Body of pancreas (tissue), 4 donors: ENCODE data around the gene KRT84.

Experiments used
- POLR2A ChIP-seq, 3 donors: fragments of 450-650 bp; IDR thresholded peaks; one replicate each; pipeline ENCODE4 v1.6.1; 2016; ENCODE audit warnings: antibody characterized with exemption in 3 of 3, mild to moderate bottlenecking in 2 of 3
- TF ChIP-seq, protein P1 (sequence below), 7 experiments: fragments of 450-650 bp in 4 of 7; fragments of 200-600 bp in 3 of 7; sonication (generic) in 3 of 7; IDR thresholded peaks; one replicate each; pipeline ENCODE4 v1.5.1; 2016 to 2019; ENCODE audit warnings: antibody characterized with exemption in 7 of 7

DNA sequence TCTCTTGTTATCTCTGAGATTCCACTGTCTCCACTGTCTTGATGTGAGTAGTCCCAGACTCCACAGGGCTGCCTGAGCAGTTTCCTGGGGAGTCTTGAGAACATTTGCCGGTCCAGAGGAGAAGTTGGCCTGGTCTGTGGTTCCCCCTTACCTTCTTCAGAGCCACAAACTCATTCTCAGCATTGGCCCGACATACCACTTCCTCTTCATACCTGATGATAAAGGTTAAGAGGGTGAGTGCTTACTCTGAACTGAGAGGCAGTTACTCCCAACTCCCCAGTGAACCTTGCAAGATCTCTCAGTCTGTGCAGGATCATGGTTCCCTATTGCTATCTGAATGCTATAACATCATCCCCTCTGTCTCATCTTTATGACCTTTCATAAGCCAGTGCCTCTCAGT, 2.6 kb downstream of the KRT84 start:
- TF ChIP-seq, protein P1, sequence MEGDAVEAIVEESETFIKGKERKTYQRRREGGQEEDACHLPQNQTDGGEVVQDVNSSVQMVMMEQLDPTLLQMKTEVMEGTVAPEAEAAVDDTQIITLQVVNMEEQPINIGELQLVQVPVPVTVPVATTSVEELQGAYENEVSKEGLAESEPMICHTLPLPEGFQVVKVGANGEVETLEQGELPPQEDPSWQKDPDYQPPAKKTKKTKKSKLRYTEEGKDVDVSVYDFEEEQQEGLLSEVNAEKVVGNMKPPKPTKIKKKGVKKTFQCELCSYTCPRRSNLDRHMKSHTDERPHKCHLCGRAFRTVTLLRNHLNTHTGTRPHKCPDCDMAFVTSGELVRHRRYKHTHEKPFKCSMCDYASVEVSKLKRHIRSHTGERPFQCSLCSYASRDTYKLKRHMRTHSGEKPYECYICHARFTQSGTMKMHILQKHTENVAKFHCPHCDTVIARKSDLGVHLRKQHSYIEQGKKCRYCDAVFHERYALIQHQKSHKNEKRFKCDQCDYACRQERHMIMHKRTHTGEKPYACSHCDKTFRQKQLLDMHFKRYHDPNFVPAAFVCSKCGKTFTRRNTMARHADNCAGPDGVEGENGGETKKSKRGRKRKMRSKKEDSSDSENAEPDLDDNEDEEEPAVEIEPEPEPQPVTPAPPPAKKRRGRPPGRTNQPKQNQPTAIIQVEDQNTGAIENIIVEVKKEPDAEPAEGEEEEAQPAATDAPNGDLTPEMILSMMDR (IDR thresholded peaks at IDR 0.05): no peak
- TF ChIP-seq POLR2A (IDR thresholded peaks at IDR 0.05): no peak
